ENCODE data around the gene UTF1.

UTF1 gene

GRCh38 chr10:133267829-133268228, 37.8 kb downstream of the UTF1 start:
- Histone ChIP-seq H3K56ac (ENCODE audit: low read length) (no peak overlapping the region), H4K8ac (ENCODE audit: low read depth, low read length) (no peak overlapping the region), H3K4me3 (ENCODE audit: low read length) (no peak overlapping the region), H3K79me1 (ENCODE audit: low read length) (no peaks in the 10 kb centered on the region), H3K9ac (ENCODE audit: low read length) (no peak overlapping the region), H2AK5ac (ENCODE audit: low read length) (no peak overlapping the region), H3K79me2 (ENCODE audit: control insufficient read depth, insufficient read depth, low read length) (no peaks in the 10 kb centered on the region), H2BK5ac (ENCODE audit: low read length) (no peak overlapping the region), H3K27me3 (ENCODE audit: insufficient read depth, low read length, poor library complexity) (no peaks in the 10 kb centered on the region), H3K23ac (ENCODE audit: low read length) (no peak overlapping the region), H3K18ac (ENCODE audit: low read length) (no peak overlapping the region), H3K27ac (ENCODE audit: low read depth, low read length) (no peak overlapping the region), H2BK15ac (replicated peaks; ENCODE audit: low read depth) (no peak overlapping the region), H3K4me2 (ENCODE audit: low read length) (no peak overlapping the region), H3K4me1 (ENCODE audit: control insufficient read depth, low read depth, low read length) (no peaks in the 10 kb centered on the region), H4K5ac (ENCODE audit: low read length) (no peak overlapping the region), H2BK120ac (ENCODE audit: low read depth, low read length) (no peak overlapping the region), H3K36me3 (ENCODE audit: control insufficient read depth, insufficient read depth, low read length) (no peaks in the 10 kb centered on the region), H3K4ac (ENCODE audit: low read depth, low read length) (no peak overlapping the region)
- DNase-seq = no peak
- whole genome bisulfite sequencing (ENCODE audit: extremely low coverage, insufficient coverage, low lambda C conversion rate) = no CpG with 5 or more reads among the region's 22 CpGs

- no peak overlapping the region for H4K8ac ChIP-seq (ENCODE audit: low read depth, low read length)
- no peak overlapping the region for H3K4me2 ChIP-seq (ENCODE audit: low read length)
- no peak overlapping the region for H3K23ac ChIP-seq (ENCODE audit: low read length)
- no CpG with 5 or more reads among the region's 22 CpGs for WGBS (ENCODE audit: extremely low coverage, insufficient coverage, low lambda C conversion rate)
- no peak overlapping the region for H2AK5ac ChIP-seq (ENCODE audit: low read length)
- no peak overlapping the region for H4K5ac ChIP-seq (ENCODE audit: low read length)
- DNase-seq = no peak
- H3K4me1 ChIP-seq (ENCODE audit: control insufficient read depth, low read depth, low read length) = no peaks in the 10 kb centered on the region
- H3K27me3 ChIP-seq (ENCODE audit: insufficient read depth, low read length, poor library complexity) = no peaks in the 10 kb centered on the region
- H3K79me1 ChIP-seq (ENCODE audit: low read length) = no peaks in the 10 kb centered on the region
- no peak overlapping the region for H3K18ac ChIP-seq (ENCODE audit: low read length)
- H2BK120ac ChIP-seq (ENCODE audit: low read depth, low read length) = no peak overlapping the region
- no peak overlapping the region for H3K27ac ChIP-seq (ENCODE audit: low read depth, low read length)
- no peak overlapping the region for H3K4ac ChIP-seq (ENCODE audit: low read depth, low read length)
- H3K4me3 ChIP-seq (ENCODE audit: low read length) = no peak overlapping the region
- no peaks in the 10 kb centered on the region for H3K79me2 ChIP-seq (ENCODE audit: control insufficient read depth, insufficient read depth, low read length)
- no peak overlapping the region for H2BK5ac ChIP-seq (ENCODE audit: low read length)
- no peak overlapping the region for H3K56ac ChIP-seq (ENCODE audit: low read length)
- H3K36me3 ChIP-seq (ENCODE audit: control insufficient read depth, insufficient read depth, low read length) = no peaks in the 10 kb centered on the region
- no peak overlapping the region for H3K9ac ChIP-seq (ENCODE audit: low read length)
- H2BK15ac ChIP-seq (replicated peaks; ENCODE audit: low read depth) = no peak overlapping the region
Observed at GRCh38 chr10:133268532-133268931, 38.5 kb downstream of the UTF1 start.

DNA sequence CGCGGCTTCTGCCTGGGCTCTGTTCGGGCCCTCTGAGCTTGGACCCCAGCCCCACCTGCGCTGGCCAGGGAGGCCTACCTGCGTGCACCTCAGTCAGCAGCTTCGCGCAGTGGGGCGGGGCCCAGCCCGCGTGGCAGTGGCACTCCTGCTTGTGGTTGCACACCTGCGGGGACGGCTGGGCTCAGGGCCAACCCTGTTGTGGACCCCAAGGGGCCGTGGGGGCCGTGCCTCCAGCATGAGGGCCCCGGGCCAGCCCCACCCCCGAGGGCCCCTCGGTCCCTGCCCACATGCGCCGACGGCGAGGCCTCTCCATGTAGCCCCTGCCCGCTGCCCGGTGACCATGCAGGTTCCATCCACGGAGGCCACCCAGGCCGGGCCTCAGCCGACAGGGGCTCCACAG, 39.4 kb downstream of the UTF1 start:
- no CpG with 5 or more reads among the region's 26 CpGs for WGBS (ENCODE audit: extremely low coverage, insufficient coverage, low lambda C conversion rate)
- Histone ChIP-seq H3K27ac (ENCODE audit: low read depth, low read length) (no peak overlapping the region), H3K9ac (ENCODE audit: low read length) (no peak overlapping the region)

DNA sequence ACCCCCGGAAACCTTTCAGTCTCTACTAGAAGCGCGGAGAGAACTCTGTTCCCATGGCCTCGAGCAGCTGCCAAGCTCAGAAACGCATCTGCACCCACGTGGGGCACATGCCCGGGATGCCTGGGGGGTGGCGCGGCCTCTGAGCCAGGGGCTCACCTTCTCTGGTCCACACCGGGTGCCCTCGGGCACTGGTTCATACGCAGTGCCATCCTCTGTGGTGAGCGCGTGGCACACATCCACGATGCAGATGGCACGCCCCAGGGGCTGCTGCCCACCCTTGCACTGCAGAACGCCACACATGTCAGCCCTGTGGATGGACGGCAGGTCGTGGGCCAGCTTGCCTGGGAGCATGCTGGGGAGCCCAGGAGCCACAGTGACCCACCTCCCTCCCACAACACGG, 40.2 kb downstream of the UTF1 start:
- Histone ChIP-seq H3K4me3 (ENCODE audit: low read length) (no peak overlapping the region), H3K9ac (ENCODE audit: low read length) (no peak overlapping the region), H3K4me1 (ENCODE audit: control insufficient read depth, low read depth, low read length) (no peaks in the 10 kb centered on the region)

More for the DNA sequence above, 39.4 kb downstream of the UTF1 start:
- no peak overlapping the region for H2BK5ac ChIP-seq (ENCODE audit: low read length)
- no peaks in the 10 kb centered on the region for H3K27me3 ChIP-seq (ENCODE audit: insufficient read depth, low read length, poor library complexity)
- no peak overlapping the region for H2AK5ac ChIP-seq (ENCODE audit: low read length)
- DNase-seq = no peak
- no peak overlapping the region for H3K4ac ChIP-seq (ENCODE audit: low read depth, low read length)
- H4K8ac ChIP-seq (ENCODE audit: low read depth, low read length) = no peak overlapping the region
- H3K79me1 ChIP-seq (ENCODE audit: low read length) = no peaks in the 10 kb centered on the region
- H3K4me2 ChIP-seq (ENCODE audit: low read length) = no peak overlapping the region
- H2BK15ac ChIP-seq (replicated peaks; ENCODE audit: low read depth) = no peak overlapping the region
- H3K18ac ChIP-seq (ENCODE audit: low read length) = no peak overlapping the region
- H3K23ac ChIP-seq (ENCODE audit: low read length) = no peak overlapping the region
- no peaks in the 10 kb centered on the region for H3K79me2 ChIP-seq (ENCODE audit: control insufficient read depth, insufficient read depth, low read length)
- no peak overlapping the region for H3K56ac ChIP-seq (ENCODE audit: low read length)
- no peaks in the 10 kb centered on the region for H3K36me3 ChIP-seq (ENCODE audit: control insufficient read depth, insufficient read depth, low read length)
- no peak overlapping the region for H4K5ac ChIP-seq (ENCODE audit: low read length)
- no peaks in the 10 kb centered on the region for H3K4me1 ChIP-seq (ENCODE audit: control insufficient read depth, low read depth, low read length)
- no peak overlapping the region for H2BK120ac ChIP-seq (ENCODE audit: low read depth, low read length)
- H3K4me3 ChIP-seq (ENCODE audit: low read length) = no peak overlapping the region

GRCh38 chr10:133270773-133271297, 40.8 kb downstream of the UTF1 start:
- WGBS (ENCODE audit: extremely low coverage, insufficient coverage, low lambda C conversion rate) = no CpG with 5 or more reads among the region's 19 CpGs
- H4K8ac ChIP-seq (ENCODE audit: low read depth, low read length) = no peak overlapping the region
- H3K4ac ChIP-seq (ENCODE audit: low read depth, low read length) = no peak overlapping the region
- H3K23ac ChIP-seq (ENCODE audit: low read length) = no peak overlapping the region
- no peaks in the 10 kb centered on the region for H3K79me1 ChIP-seq (ENCODE audit: low read length)
- no peak overlapping the region for H3K9ac ChIP-seq (ENCODE audit: low read length)
- no peak overlapping the region for H2BK120ac ChIP-seq (ENCODE audit: low read depth, low read length)
- no peak overlapping the region for H3K4me2 ChIP-seq (ENCODE audit: low read length)
- no peak overlapping the region for H3K27ac ChIP-seq (ENCODE audit: low read depth, low read length)
- no peak overlapping the region for H2BK5ac ChIP-seq (ENCODE audit: low read length)
- H3K4me3 ChIP-seq (ENCODE audit: low read length) = no peak overlapping the region
- no peak overlapping the region for H3K18ac ChIP-seq (ENCODE audit: low read length)
- H2BK15ac ChIP-seq (replicated peaks; ENCODE audit: low read depth) = no peak overlapping the region
- H3K56ac ChIP-seq (ENCODE audit: low read length) = no peak overlapping the region
- no peak for DNase-seq
- no peak overlapping the region for H2AK5ac ChIP-seq (ENCODE audit: low read length)
- no peaks in the 10 kb centered on the region for H3K79me2 ChIP-seq (ENCODE audit: control insufficient read depth, insufficient read depth, low read length)
- H4K5ac ChIP-seq (ENCODE audit: low read length) = no peak overlapping the region
- no peaks in the 10 kb centered on the region for H3K36me3 ChIP-seq (ENCODE audit: control insufficient read depth, insufficient read depth, low read length)
- H3K27me3 ChIP-seq (ENCODE audit: insufficient read depth, low read length, poor library complexity) = no peaks in the 10 kb centered on the region
- no peaks in the 10 kb centered on the region for H3K4me1 ChIP-seq (ENCODE audit: control insufficient read depth, low read depth, low read length)

More for the DNA sequence above, 40.2 kb downstream of the UTF1 start:
- WGBS (ENCODE audit: extremely low coverage, insufficient coverage, low lambda C conversion rate) = no CpG with 5 or more reads among the region's 20 CpGs
- no peak overlapping the region for H2AK5ac ChIP-seq (ENCODE audit: low read length)
- H3K27ac ChIP-seq (ENCODE audit: low read depth, low read length) = no peak overlapping the region
- no peak overlapping the region for H2BK5ac ChIP-seq (ENCODE audit: low read length)
- H4K8ac ChIP-seq (ENCODE audit: low read depth, low read length) = no peak overlapping the region
- H4K5ac ChIP-seq (ENCODE audit: low read length) = no peak overlapping the region
- no peak overlapping the region for H2BK120ac ChIP-seq (ENCODE audit: low read depth, low read length)
- H3K36me3 ChIP-seq (ENCODE audit: control insufficient read depth, insufficient read depth, low read length) = no peaks in the 10 kb centered on the region
- no peak for DNase-seq
- H3K27me3 ChIP-seq (ENCODE audit: insufficient read depth, low read length, poor library complexity) = no peaks in the 10 kb centered on the region
- H3K23ac ChIP-seq (ENCODE audit: low read length) = no peak overlapping the region
- no peaks in the 10 kb centered on the region for H3K79me1 ChIP-seq (ENCODE audit: low read length)
- no peaks in the 10 kb centered on the region for H3K79me2 ChIP-seq (ENCODE audit: control insufficient read depth, insufficient read depth, low read length)
- no peak overlapping the region for H3K56ac ChIP-seq (ENCODE audit: low read length)
- no peak overlapping the region for H3K4me2 ChIP-seq (ENCODE audit: low read length)
- H2BK15ac ChIP-seq (replicated peaks; ENCODE audit: low read depth) = no peak overlapping the region
- no peak overlapping the region for H3K18ac ChIP-seq (ENCODE audit: low read length)
- H3K4ac ChIP-seq (ENCODE audit: low read depth, low read length) = no peak overlapping the region

Data from mesendoderm (in vitro differentiated cells).